GM18498 (cell line): ENCODE measurements around the gene CELF2.

Source experiments
- ATAC-seq: cut with Tn5 transposase; IDR thresholded peaks from one replicate; pipeline ENCODE4 v1.9.1; 2021; ENCODE audit warnings: mild to moderate bottlenecking, moderate library complexity; ENCODE audit not compliant: unreplicated experiment

The CELF2 gene

GRCh38 chr10:11003679-11004078 lies 14.0 kb upstream of the CELF2 start:
- no peak for ATAC-seq

GRCh38 chr10:11004144-11005077 lies 13.3 kb upstream of the CELF2 start:
- ATAC-seq: no peak

GRCh38 chr10:11005725-11006427 lies 11.8 kb upstream of the CELF2 start:
- ATAC-seq: no peak

- ATAC-seq: no peak
Observed at GRCh38 chr10:11006428-11006825, 11.2 kb upstream of the CELF2 start.

GRCh38 chr10:11007476-11008020 lies 10.1 kb upstream of the CELF2 start:
- ATAC-seq: no peak

GRCh38 chr10:11009471-11010308 lies 8.0 kb upstream of the CELF2 start:
- no peak for ATAC-seq

GRCh38 chr10:11010582-11010981 lies 7.1 kb upstream of the CELF2 start:
- ATAC-seq: no peak

GRCh38 chr10:11011436-11011835 lies 6.2 kb upstream of the CELF2 start:
- no peak for ATAC-seq

- no peak for ATAC-seq
Observed at GRCh38 chr10:11011984-11012383, 5.7 kb upstream of the CELF2 start.

- ATAC-seq: no peak
Observed at GRCh38 chr10:11012421-11013295, 5.0 kb upstream of the CELF2 start.

- ATAC-seq: no peak
Observed at GRCh38 chr10:11013836-11014235, 3.8 kb upstream of the CELF2 start.

- no peak for ATAC-seq
Observed at GRCh38 chr10:11014671-11015445, 2.8 kb upstream of the CELF2 start.

GRCh38 chr10:11015446-11015934 lies 2.2 kb upstream of the CELF2 start:
- no peak for ATAC-seq

- no peak for ATAC-seq
Observed at GRCh38 chr10:11017000-11017569, 587 bp upstream of the CELF2 start.

GRCh38 chr10:11018432-11018841 lies 765 bp downstream of the CELF2 start:
- no peak for ATAC-seq

- ATAC-seq: no peak
Observed at GRCh38 chr10:11018855-11019631, 1.4 kb downstream of the CELF2 start.

GRCh38 chr10:11019724-11020547 lies 2.3 kb downstream of the CELF2 start:
- no peak for ATAC-seq
